ENCODE data around the gene HDGFL2.

HDGFL2 gene

DNA sequence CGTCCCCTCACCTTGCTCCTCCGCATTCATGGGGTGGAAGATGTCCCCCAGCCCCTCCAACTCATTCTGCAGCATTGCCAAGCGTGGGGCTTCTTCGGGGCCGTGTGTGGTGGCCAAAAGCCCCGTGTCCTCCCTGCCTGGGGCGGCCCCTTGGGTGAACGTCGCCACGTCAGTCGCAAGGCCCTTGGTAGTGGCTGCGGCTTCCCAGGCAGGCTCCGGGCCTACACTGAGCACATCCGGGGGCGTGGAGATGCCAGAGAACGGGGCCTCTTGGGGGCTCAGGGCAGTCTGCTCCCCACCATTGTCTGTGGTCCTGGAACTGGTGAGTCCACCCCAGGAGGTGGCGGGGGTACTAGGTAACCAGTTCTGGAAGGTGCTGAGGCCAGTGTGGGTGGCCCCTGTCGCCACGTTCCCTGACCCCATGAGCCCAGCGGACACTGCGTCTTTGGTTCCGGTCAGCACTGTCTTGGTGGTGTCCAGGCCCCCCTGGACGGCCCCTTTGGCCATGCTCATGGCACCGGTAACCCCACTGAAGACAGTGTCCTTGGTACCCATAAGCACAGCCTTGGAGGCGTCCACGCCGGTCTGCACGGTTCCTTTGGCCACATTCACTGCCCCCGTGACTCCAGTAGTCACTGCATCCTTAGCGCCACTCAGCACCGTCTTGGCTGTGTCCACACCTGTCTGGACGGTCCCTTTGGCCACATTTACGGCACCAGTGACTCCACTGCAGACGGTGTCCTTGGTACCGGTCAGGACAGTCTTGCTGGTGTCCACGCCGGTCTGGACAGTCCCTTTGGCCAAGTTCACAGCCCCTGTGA lies 38.5 kb downstream of the HDGFL2 start:
- no peak for TF ChIP-seq Cebpa-rat (IDR thresholded peaks at IDR 0.05)

DNA sequence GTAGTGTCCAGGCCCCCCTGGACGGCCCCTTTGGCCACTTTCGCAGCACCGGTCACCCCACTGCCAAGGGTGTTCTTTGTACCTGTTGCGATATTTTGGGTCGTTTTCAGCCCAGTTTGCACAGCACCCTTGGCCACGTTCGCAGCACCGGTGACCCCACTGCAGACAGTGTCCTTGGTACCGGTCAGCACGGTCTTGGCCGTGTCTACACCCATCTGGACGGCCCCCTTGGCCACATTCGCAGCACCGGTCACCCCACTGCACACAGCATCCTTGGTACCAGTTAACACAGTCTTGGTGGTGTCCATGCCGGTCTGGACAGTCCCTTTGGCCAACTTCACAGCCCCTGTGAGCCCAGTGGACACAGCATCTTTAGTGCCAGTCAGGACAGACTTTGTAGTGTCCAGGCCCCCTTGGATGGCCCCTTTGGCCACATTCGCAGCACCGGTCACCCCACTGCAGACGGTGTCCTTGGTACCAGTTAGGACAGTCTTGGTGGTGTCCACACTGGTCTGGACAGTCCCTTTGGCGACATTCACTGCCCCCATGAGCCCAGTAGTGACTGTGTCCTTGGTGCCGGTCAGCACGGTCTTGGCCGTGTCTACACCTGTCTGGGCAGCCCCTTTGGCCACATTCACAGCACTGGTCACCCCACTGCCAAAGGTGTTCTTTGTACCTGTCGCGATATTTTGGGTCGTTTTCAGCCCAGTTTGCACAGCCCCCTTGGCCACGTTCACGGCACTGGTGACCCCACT lies 39.4 kb downstream of the HDGFL2 start:
- H3K27ac ChIP-seq = no peak overlapping the region
- no peaks in the 10 kb centered on the region for H3K9me3 ChIP-seq
- H3K4me2 ChIP-seq = no peak overlapping the region
- no peaks in the 10 kb centered on the region for H4K20me1 ChIP-seq
- H3K27me3 ChIP-seq = no peaks in the 10 kb centered on the region
- H3K36me3 ChIP-seq = peaks cover 12% of the 10 kb centered on the region
- no peak overlapping the region for H3K4me3 ChIP-seq
- TF ChIP-seq Cebpa-rat (IDR thresholded peaks at IDR 0.05) = no peak
- H3K4me1 ChIP-seq = peaks cover 14% of the 10 kb centered on the region
- no peak overlapping the region for H3K9ac ChIP-seq

More for the DNA sequence above, 38.5 kb downstream of the HDGFL2 start:
- Histone ChIP-seq H3K27ac (no peak overlapping the region), H4K20me1 (no peaks in the 10 kb centered on the region), H3K4me3 (no peak overlapping the region), H3K36me3 (peaks cover 20% of the 10 kb centered on the region), H3K27me3 (no peaks in the 10 kb centered on the region), H3K4me2 (no peak overlapping the region), H3K9ac (no peak overlapping the region), H3K4me1 (0 out of 2 replicates have a peak, but pooled peaks cover 11% of the 10 kb centered on the region), H3K9me3 (no peaks in the 10 kb centered on the region)

DNA sequence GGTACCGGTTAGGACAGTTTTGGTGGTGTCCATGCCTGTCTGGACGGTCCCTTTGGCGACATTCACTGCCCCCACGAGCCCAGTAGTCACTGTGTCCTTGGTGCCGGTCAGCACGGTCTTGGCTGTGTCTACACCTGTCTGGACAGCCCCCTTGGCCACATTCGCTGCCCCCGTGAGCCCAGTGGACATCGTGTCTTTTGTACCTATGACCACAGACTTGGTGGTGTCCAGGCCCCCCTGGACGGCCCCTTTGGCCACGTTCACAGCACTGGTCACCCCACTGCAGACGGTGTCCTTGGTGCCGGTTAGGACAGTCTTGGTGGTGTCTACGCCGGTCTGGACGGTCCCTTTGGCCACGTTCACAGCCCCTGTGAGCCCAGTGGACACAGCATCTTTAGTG lies 40.0 kb downstream of the HDGFL2 start:
- peaks cover 17% of the 10 kb centered on the region for H3K4me1 ChIP-seq
- H3K4me2 ChIP-seq = no peak overlapping the region
- TF ChIP-seq Cebpa-rat (IDR thresholded peaks at IDR 0.05) = no peak
- no peak overlapping the region for H3K27ac ChIP-seq
- no peak overlapping the region for H3K4me3 ChIP-seq
- no peaks in the 10 kb centered on the region for H4K20me1 ChIP-seq
- no peaks in the 10 kb centered on the region for H3K27me3 ChIP-seq
- peaks cover 6% of the 10 kb centered on the region for H3K36me3 ChIP-seq
- H3K9me3 ChIP-seq = no peaks in the 10 kb centered on the region
- H3K9ac ChIP-seq = no peak overlapping the region

DNA sequence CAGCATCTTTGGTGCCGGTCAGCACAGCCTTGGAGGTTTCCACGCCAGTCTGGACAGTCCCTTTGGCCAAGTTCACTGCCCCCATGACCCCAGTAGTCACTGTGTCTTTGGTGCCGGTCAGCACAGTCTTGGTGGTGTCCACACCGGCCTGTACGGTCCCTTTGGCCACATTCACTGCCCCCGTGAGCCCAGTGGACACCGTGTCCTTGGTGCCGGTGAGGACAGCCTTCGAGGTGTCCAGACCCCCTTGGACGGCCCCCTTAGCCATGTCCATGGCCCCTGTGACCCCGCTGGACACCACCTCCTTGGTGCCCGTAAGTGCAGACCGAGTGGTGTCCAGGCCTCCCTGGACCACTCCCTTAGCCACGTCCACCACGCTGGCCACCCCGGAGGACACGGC lies 41.2 kb downstream of the HDGFL2 start:
- Histone ChIP-seq H4K20me1 (no peaks in the 10 kb centered on the region), H3K27me3 (no peaks in the 10 kb centered on the region), H3K9me3 (no peaks in the 10 kb centered on the region), H3K4me2 (no peak overlapping the region), H3K4me3 (no peak overlapping the region), H3K9ac (no peak overlapping the region), H3K4me1 (peaks cover 23% of the 10 kb centered on the region), H3K27ac (no peak overlapping the region), H3K36me3 (no peaks in the 10 kb centered on the region)
- TF ChIP-seq Cebpa-rat (IDR thresholded peaks at IDR 0.05) = no peak

DNA sequence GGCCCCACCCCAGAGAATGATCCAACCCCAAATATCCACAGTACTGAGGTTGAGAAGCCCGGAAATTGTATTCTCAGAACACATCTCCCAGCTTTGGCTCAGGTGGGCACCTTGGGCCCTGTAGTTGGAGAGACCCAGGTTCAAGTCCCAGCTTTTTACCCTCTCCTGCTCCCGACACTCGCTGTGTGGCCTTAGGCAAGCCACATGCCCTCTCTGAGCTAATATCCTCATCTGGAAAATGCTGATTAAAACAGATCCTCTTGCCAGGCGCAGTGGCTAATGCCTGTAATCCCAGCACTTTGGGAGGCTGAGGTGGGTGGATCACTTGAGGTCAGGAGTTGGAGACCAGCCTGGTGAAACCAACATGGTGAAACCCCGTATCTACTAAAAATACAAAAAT lies 43.6 kb downstream of the HDGFL2 start:
- no peak overlapping the region for H3K27ac ChIP-seq
- H3K4me2 ChIP-seq = no peak overlapping the region
- no peak overlapping the region for H3K9ac ChIP-seq

DNA sequence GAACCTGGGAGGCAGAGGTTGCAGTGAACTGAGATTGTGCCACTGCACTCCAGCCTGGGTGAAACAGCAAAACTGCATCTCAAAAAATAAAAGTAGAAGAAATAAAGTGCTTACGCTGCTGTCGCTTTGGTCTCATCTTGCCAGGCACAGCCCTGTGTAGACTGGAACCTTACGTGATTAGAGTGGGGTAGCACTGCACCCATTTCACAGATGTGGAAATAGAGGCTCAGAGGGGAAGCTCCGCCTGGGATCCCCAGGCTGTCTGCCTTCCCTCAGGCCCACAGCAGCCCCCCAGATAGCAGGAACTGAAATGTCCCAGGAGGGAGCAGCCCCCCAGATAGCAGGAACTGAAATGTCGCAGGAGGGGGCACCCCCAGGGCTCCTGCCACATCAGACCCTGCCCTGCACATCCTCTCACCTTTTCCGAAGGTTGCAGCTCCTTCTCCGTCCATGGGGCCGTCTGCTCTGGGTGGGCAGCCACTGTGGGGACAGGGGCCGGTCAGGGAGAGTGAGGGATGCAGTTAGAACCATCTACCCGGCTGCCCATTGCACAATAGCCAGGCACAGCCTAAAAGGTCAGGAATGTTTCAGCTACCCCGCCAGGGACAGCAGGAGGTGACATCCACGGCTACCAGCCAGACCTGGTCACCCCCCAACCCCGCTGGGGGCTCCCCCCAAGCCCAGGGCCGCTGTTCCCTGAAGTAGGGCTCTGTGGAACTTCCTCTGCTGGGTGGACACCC lies 44.3 kb downstream of the HDGFL2 start:
- Histone ChIP-seq H3K27me3 (no peaks in the 10 kb centered on the region), H3K4me2 (peak overlapping the region; percentile 50), H3K36me3 (no peaks in the 10 kb centered on the region), H3K27ac (no peak overlapping the region; the same call in 1 of the 2 replicates), H3K9me3 (no peaks in the 10 kb centered on the region), H3K4me1 (peaks cover 31% of the 10 kb centered on the region), H3K4me3 (no peak overlapping the region), H4K20me1 (no peaks in the 10 kb centered on the region), H3K9ac (no peak overlapping the region)
- TF ChIP-seq Cebpa-rat (IDR thresholded peaks at IDR 0.05) = no peak

More for the DNA sequence above, 43.6 kb downstream of the HDGFL2 start:
- H3K27me3 ChIP-seq = no peaks in the 10 kb centered on the region
- H3K4me3 ChIP-seq = no peak overlapping the region
- H3K9me3 ChIP-seq = no peaks in the 10 kb centered on the region
- no peaks in the 10 kb centered on the region for H3K36me3 ChIP-seq
- H4K20me1 ChIP-seq = no peaks in the 10 kb centered on the region
- peaks cover 29% of the 10 kb centered on the region for H3K4me1 ChIP-seq
- TF ChIP-seq Cebpa-rat (IDR thresholded peaks at IDR 0.05) = no peak

DNA sequence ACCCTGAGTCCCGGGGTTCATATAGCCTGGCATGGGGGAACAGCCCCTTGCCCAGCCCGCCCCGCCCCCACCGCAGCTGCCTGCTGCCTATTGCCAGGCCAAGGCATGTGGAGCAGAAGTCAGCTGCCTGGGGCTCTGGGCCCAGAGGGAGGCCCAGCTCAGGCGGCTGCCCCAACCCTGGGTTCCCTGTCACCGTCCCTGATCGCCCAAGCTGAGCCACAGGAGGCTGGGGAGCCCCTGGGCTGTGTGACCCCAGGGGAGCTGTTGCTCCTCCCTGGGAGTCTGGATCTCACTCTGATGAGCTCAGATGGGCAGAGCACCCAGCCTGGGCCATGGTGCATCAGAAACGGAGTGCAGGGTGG lies 44.8 kb downstream of the HDGFL2 start:
- Histone ChIP-seq H3K9ac (0 out of 2 replicates have a peak overlapping the region, but pooled peaks have one; percentile 19), H3K4me3 (no peak overlapping the region), H3K4me2 (peak overlapping the region; percentile 50), H3K4me1 (peaks cover 36% of the 10 kb centered on the region), H3K36me3 (no peaks in the 10 kb centered on the region), H3K27ac (peak overlapping the region; percentile 41; the same call in 1 of the 2 replicates), H3K9me3 (no peaks in the 10 kb centered on the region), H4K20me1 (no peaks in the 10 kb centered on the region), H3K27me3 (no peaks in the 10 kb centered on the region)
- no peak for TF ChIP-seq Cebpa-rat (IDR thresholded peaks at IDR 0.05)

DNA sequence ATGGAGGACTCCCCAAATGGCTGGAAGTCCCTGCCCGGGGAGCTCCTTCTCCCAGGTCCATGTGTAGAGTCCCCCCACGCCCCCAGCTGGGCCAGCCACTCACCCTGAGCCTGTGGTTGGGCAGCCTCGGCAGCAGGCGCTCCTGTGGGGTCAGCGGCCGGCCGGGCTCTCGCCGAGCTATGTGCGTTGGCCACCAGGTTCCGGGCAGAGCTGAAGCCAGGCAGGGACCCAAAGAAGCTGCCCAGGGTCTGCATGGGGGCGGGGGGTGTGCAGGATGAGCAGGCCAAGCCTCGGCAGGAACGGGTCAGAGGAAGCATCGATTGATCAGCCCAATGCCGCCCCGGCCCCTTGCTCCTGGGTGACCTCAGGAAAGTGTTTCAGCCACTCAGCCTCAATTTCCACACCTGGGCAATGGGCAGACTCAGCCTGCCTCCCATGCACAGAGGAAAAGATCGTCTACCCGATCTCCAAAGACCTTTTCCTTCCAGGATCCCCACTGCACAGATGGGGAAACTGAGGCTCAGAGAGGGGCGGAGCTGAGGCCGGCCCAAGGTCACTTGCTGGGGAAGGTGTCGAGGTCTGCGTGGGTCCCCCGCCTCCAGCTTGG lies 45.5 kb downstream of the HDGFL2 start:
- Histone ChIP-seq H3K27ac (0 out of 2 replicates have a peak overlapping the region, but pooled peaks have one; percentile 41), H3K36me3 (no peaks in the 10 kb centered on the region), H3K9ac (0 out of 2 replicates have a peak overlapping the region, but pooled peaks have one; percentile 19), H3K9me3 (no peaks in the 10 kb centered on the region), H3K4me1 (peaks cover 42% of the 10 kb centered on the region), H3K4me3 (no peak overlapping the region), H4K20me1 (no peaks in the 10 kb centered on the region), H3K4me2 (peak overlapping the region; percentile 50), H3K27me3 (no peaks in the 10 kb centered on the region)
- TF ChIP-seq Cebpa-rat (IDR thresholded peaks at IDR 0.05) = no peak
